ENCODE results near the gene RNF187. TPM values are rescaled to one million over a fixed set of nuclear protein-coding genes. Genes with fewer than 3 reads are reported as not detected.

Gene RNF187
- total and polyA plus RNA-seq, 4 donors, result 27.5 to 130 (median 37.2) TPM

GRCh38 chr1:228541725-228542124 is 54.5 kb downstream of the RNF187 start:
- no peak overlapping the region for H3K27ac ChIP-seq (ENCODE audit: low read depth in 1 of 2, low read length in 1 of 2)
- H3K4me1 ChIP-seq (ENCODE audit: control insufficient read depth in 5 of 5, insufficient read depth in 5 of 5, low read length in 5 of 5), result peaks cover 0 to 2% (median 0%) of the 10 kb centered on the region in 5 donors
- H3K27me3 ChIP-seq (ENCODE audit: control insufficient read depth in 3 of 3, insufficient read depth in 3 of 3, low read length in 2 of 3), result peaks cover 0 to 4% (median 0%) of the 10 kb centered on the region in 3 donors
- peaks cover 0 to 5% (median under 1%) of the 10 kb centered on the region in 4 donors for H3K9me3 ChIP-seq (ENCODE audit: control insufficient read depth in 4 of 4, insufficient read depth in 3 of 4, low read length in 3 of 4)
- no peaks in the 10 kb centered on the region for H3K36me3 ChIP-seq (ENCODE audit: control insufficient read depth in 4 of 4, insufficient read depth in 4 of 4, low read length in 4 of 4)
- H3K9ac ChIP-seq (ENCODE audit: insufficient read depth in 1 of 2, low read length in 2 of 2), result no peak overlapping the region
- no peak for DNase-seq
- ATAC-seq (ENCODE audit: insufficient read depth, low FRiP score), result no peak
- no peak overlapping the region for H3K4me3 ChIP-seq
- WGBS, 2 donors, result 70 to 78% methylated on average over 4 of the region's 4 CpGs
- TF ChIP-seq, protein P1, sequence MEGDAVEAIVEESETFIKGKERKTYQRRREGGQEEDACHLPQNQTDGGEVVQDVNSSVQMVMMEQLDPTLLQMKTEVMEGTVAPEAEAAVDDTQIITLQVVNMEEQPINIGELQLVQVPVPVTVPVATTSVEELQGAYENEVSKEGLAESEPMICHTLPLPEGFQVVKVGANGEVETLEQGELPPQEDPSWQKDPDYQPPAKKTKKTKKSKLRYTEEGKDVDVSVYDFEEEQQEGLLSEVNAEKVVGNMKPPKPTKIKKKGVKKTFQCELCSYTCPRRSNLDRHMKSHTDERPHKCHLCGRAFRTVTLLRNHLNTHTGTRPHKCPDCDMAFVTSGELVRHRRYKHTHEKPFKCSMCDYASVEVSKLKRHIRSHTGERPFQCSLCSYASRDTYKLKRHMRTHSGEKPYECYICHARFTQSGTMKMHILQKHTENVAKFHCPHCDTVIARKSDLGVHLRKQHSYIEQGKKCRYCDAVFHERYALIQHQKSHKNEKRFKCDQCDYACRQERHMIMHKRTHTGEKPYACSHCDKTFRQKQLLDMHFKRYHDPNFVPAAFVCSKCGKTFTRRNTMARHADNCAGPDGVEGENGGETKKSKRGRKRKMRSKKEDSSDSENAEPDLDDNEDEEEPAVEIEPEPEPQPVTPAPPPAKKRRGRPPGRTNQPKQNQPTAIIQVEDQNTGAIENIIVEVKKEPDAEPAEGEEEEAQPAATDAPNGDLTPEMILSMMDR (IDR thresholded peaks at IDR 0.05; ENCODE audit: control extremely low read depth, extremely low read depth), result no peak

DNA sequence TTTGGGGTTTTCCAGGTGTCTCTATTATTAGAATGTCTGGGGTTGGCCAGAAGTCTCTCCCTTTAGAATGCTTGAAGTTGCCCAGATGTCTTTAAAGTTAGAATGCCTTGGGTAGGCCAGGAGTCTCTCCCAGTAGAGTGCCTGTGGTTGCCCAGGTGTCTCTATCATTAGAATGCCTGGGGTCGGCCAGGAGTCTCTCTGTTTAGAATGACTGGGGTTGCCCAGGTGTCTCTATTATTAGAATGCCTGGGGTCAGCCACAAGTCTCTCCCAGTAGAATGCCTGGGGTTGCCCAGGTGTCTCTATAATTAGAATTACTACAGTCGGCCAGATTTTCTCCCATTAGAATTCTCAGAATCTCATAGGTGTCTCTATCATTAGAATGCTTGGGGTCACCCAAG is 55.2 kb downstream of the RNF187 start:
- H3K9ac ChIP-seq (ENCODE audit: insufficient read depth in 1 of 2, low read length in 2 of 2), result no peak overlapping the region
- no peak overlapping the region for H3K4me3 ChIP-seq
- peaks cover 0 to 2% (median 0%) of the 10 kb centered on the region in 4 donors for H3K9me3 ChIP-seq (ENCODE audit: control insufficient read depth in 4 of 4, insufficient read depth in 3 of 4, low read length in 3 of 4)
- peaks cover 0 to 4% (median 0%) of the 10 kb centered on the region in 3 donors for H3K27me3 ChIP-seq (ENCODE audit: control insufficient read depth in 3 of 3, insufficient read depth in 3 of 3, low read length in 2 of 3)
- DNase-seq (no peak), ATAC-seq (ENCODE audit: insufficient read depth, low FRiP score) (no peak)
- WGBS, 2 donors, result 69 to 74% methylated on average over 2 of the region's 2 CpGs
- H3K4me1 ChIP-seq (ENCODE audit: control insufficient read depth in 5 of 5, insufficient read depth in 5 of 5, low read length in 5 of 5), result peaks cover 0 to 2% (median 0%) of the 10 kb centered on the region in 5 donors
- H3K36me3 ChIP-seq (ENCODE audit: control insufficient read depth in 4 of 4, insufficient read depth in 4 of 4, low read length in 4 of 4), result no peaks in the 10 kb centered on the region
- TF ChIP-seq, protein P1 (IDR thresholded peaks at IDR 0.05; ENCODE audit: control extremely low read depth, extremely low read depth), result no peak
- H3K27ac ChIP-seq (ENCODE audit: low read depth in 1 of 2, low read length in 1 of 2), result no peak overlapping the region

DNA sequence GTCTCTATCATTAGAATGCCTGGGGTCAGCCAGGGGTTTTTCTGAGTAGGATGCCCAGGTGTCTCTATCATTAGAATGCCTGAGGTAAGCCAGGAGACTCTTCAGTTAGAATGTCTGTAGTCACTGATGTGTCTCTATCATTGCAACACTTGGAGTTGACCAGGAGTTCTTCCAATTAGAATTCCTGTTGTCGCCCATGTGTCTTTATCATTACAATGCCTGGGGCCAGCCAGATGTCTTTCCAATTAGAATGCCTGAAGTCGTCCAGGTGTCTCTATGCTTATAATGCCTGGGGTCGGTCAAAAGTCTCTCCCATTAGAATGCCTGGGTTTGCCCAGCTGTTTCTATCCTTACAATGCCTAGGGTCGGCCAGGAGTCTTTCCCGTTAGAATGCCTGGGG is 55.8 kb downstream of the RNF187 start:
- Histone ChIP-seq H3K9ac (ENCODE audit: insufficient read depth in 1 of 2, low read length in 2 of 2) (no peak overlapping the region), H3K9me3 (ENCODE audit: control insufficient read depth in 4 of 4, insufficient read depth in 3 of 4, low read length in 3 of 4) (no peaks in the 10 kb centered on the region), H3K4me3 (no peak overlapping the region), H3K27ac (ENCODE audit: low read depth in 1 of 2, low read length in 1 of 2) (no peak overlapping the region), H3K4me1 (ENCODE audit: control insufficient read depth in 5 of 5, insufficient read depth in 5 of 5, low read length in 5 of 5) (peaks cover 0 to 2% (median 0%) of the 10 kb centered on the region in 5 donors), H3K27me3 (ENCODE audit: control insufficient read depth in 3 of 3, insufficient read depth in 3 of 3, low read length in 2 of 3) (peaks cover 0 to 4% (median 0%) of the 10 kb centered on the region in 3 donors), H3K36me3 (ENCODE audit: control insufficient read depth in 4 of 4, insufficient read depth in 4 of 4, low read length in 4 of 4) (no peaks in the 10 kb centered on the region)
- no peak for DNase-seq
- TF ChIP-seq, protein P1 (IDR thresholded peaks at IDR 0.05; ENCODE audit: control extremely low read depth, extremely low read depth), result no peak
- ATAC-seq (ENCODE audit: insufficient read depth, low FRiP score), result no peak
- 60 to 65% methylated on average over 5 of the region's 5 CpGs for WGBS, 2 donors

- TF ChIP-seq, protein P1 (IDR thresholded peaks at IDR 0.05; ENCODE audit: control extremely low read depth, extremely low read depth), result no peak
- no peak for ATAC-seq (ENCODE audit: insufficient read depth, low FRiP score)
These were observed 56.2 kb downstream of the RNF187 start for GRCh38 chr1:228543396-228543795.

More at GRCh38 chr1:228543396-228543795, 56.2 kb downstream of the RNF187 start:
- no peak for DNase-seq
- 69 to 75% methylated on average over 3 of the region's 3 CpGs for WGBS, 2 donors
- Histone ChIP-seq H3K9me3 (ENCODE audit: control insufficient read depth in 4 of 4, insufficient read depth in 3 of 4, low read length in 3 of 4) (no peaks in the 10 kb centered on the region), H3K36me3 (ENCODE audit: control insufficient read depth in 4 of 4, insufficient read depth in 4 of 4, low read length in 4 of 4) (no peaks in the 10 kb centered on the region), H3K4me1 (ENCODE audit: control insufficient read depth in 5 of 5, insufficient read depth in 5 of 5, low read length in 5 of 5) (peaks cover 0 to 2% (median 0%) of the 10 kb centered on the region in 5 donors), H3K9ac (ENCODE audit: insufficient read depth in 1 of 2, low read length in 2 of 2) (no peak overlapping the region), H3K4me3 (no peak overlapping the region), H3K27me3 (ENCODE audit: control insufficient read depth in 3 of 3, insufficient read depth in 3 of 3, low read length in 2 of 3) (peaks cover 0 to 3% (median 0%) of the 10 kb centered on the region in 3 donors), H3K27ac (ENCODE audit: low read depth in 1 of 2, low read length in 1 of 2) (no peak overlapping the region)
